Left hindlimb (tissue), 1 donor: ENCODE results near the gene KDM4B.

Experiments
- DNase-seq: peaks from one replicate; pipeline ENCODE4 v3.0.0-alpha.2; 2018

KDM4B gene

GRCh38 chr19:5074830-5075394 lies 106.0 kb downstream of the KDM4B start:
- DNase-seq: no peak

GRCh38 chr19:5075597-5075996 lies 106.7 kb downstream of the KDM4B start:
- no peak for DNase-seq

- DNase-seq: no peak
These were observed 107.7 kb downstream of the KDM4B start for GRCh38 chr19:5076440-5077208.

- no peak for DNase-seq
These were observed 108.2 kb downstream of the KDM4B start for GRCh38 chr19:5077209-5077515.

GRCh38 chr19:5078182-5078581 lies 109.3 kb downstream of the KDM4B start:
- DNase-seq: no peak

GRCh38 chr19:5078666-5079065 lies 109.8 kb downstream of the KDM4B start:
- no peak for DNase-seq

GRCh38 chr19:5079071-5079774 lies 110.3 kb downstream of the KDM4B start:
- no peak for DNase-seq

GRCh38 chr19:5080030-5080654 lies 111.2 kb downstream of the KDM4B start:
- DNase-seq: no peak

GRCh38 chr19:5080809-5081208 lies 111.9 kb downstream of the KDM4B start:
- no peak for DNase-seq

GRCh38 chr19:5081443-5082161 lies 112.7 kb downstream of the KDM4B start:
- DNase-seq: no peak

- DNase-seq: no peak
These were observed 114.6 kb downstream of the KDM4B start for GRCh38 chr19:5083547-5083965.

GRCh38 chr19:5085566-5085965 lies 116.7 kb downstream of the KDM4B start:
- no peak for DNase-seq

- DNase-seq: no peak
These were observed 117.3 kb downstream of the KDM4B start for GRCh38 chr19:5086230-5086629.

- no peak for DNase-seq
These were observed 118.0 kb downstream of the KDM4B start for GRCh38 chr19:5086725-5087439.

GRCh38 chr19:5089283-5089682 lies 120.4 kb downstream of the KDM4B start:
- no peak for DNase-seq

GRCh38 chr19:5090465-5091017 lies 121.6 kb downstream of the KDM4B start:
- DNase-seq: no peak

GRCh38 chr19:5091018-5091683 lies 122.2 kb downstream of the KDM4B start:
- peak; percentile 69 for DNase-seq

- DNase-seq: no peak
These were observed 123.0 kb downstream of the KDM4B start for GRCh38 chr19:5091684-5092480.

- no peak for DNase-seq
These were observed 123.5 kb downstream of the KDM4B start for GRCh38 chr19:5092481-5092843.

GRCh38 chr19:5093297-5093928 lies 124.5 kb downstream of the KDM4B start:
- DNase-seq: no peak
